Stimulated activated memory B cell treated with anti-CD40 and anti-IgM and Interleukin-4, amounts not matched to agents 10 μg/mL and 1 μg/mL and 100 μg/mL, for 72 hours (primary cell): ENCODE data around the gene CYS1.
"Not testable (repeated sequence)": the region's sequence is repeated elsewhere in the genome, so short reads cannot be mapped to it uniquely, and the experiment has no call there.

ENCODE experiments used
- ATAC-seq: fragments of 150-1000 bp; cut with Tn5 transposase; 2 replicates; pipeline ENCODE4 v1.10.0; 2021
- H3K27ac Mint-ChIP-seq: one replicate; pipeline ENCODE4 v1.8.0; 2022; ENCODE audit warnings: mild to moderate bottlenecking, mixed read lengths
- H3K27me3 Mint-ChIP-seq: one replicate; pipeline ENCODE4 v1.8.0; 2022; ENCODE audit warnings: mixed read lengths
- H3K36me3 Mint-ChIP-seq: one replicate; pipeline ENCODE4 v1.8.0; 2022; ENCODE audit warnings: mixed read lengths
- H3K4me1 Mint-ChIP-seq: one replicate; pipeline ENCODE4 v1.8.0; 2022; ENCODE audit warnings: mixed read lengths
- H3K4me3 Mint-ChIP-seq: one replicate; pipeline ENCODE4 v1.8.0; 2022; ENCODE audit warnings: mild to moderate bottlenecking, moderate library complexity, mixed read lengths
- H3K9me3 Mint-ChIP-seq: one replicate; pipeline ENCODE4 v1.8.0; 2022; ENCODE audit warnings: mixed read lengths

Gene CYS1

GRCh38 chr2:10079870-10080535, at the start of gene CYS1:
TSS of gene CYS1 (minus strand) at chr2:10080411. CDS start at chr2:10080223, 188 bp downstream.
- peaks cover 37% of the 10 kb centered on the region for H3K4me1 Mint-ChIP-seq
- H3K4me3 Mint-ChIP-seq, result peak within 1 kb of the TSS; percentile 69
- peak; percentile 61 for ATAC-seq
- H3K27ac Mint-ChIP-seq, result peak within 1 kb of the TSS; percentile 64
- no peaks in the 10 kb centered on the region for H3K9me3 Mint-ChIP-seq
- peaks cover 85% of the 10 kb centered on the region for H3K27me3 Mint-ChIP-seq
- H3K36me3 Mint-ChIP-seq, result no peaks in the 10 kb centered on the region

- H3K4me1 Mint-ChIP-seq, result no peaks in the 10 kb centered on the region
- peaks cover 7% of the 10 kb centered on the region for H3K36me3 Mint-ChIP-seq
- no peak overlapping the region for H3K4me3 Mint-ChIP-seq
- no peak for ATAC-seq
- H3K9me3 Mint-ChIP-seq, result no peaks in the 10 kb centered on the region
- peaks cover 8% of the 10 kb centered on the region for H3K27me3 Mint-ChIP-seq
- no peak overlapping the region for H3K27ac Mint-ChIP-seq
Observed at GRCh38 chr2:10129490-10129889, 49.3 kb upstream of the CYS1 start.

- Mint-ChIP-seq H3K36me3 (peaks cover 7% of the 10 kb centered on the region), H3K27me3 (peaks cover 19% of the 10 kb centered on the region), H3K4me3 (no peak overlapping the region), H3K9me3 (no peaks in the 10 kb centered on the region), H3K27ac (no peak overlapping the region), H3K4me1 (peaks cover 6% of the 10 kb centered on the region)
- no peak for ATAC-seq
Observed at GRCh38 chr2:10128420-10128819, 48.2 kb upstream of the CYS1 start.

- peaks cover 17% of the 10 kb centered on the region for H3K4me1 Mint-ChIP-seq
- H3K4me3 Mint-ChIP-seq, result no peak overlapping the region
- peaks cover 29% of the 10 kb centered on the region for H3K27me3 Mint-ChIP-seq
- peaks cover 7% of the 10 kb centered on the region for H3K36me3 Mint-ChIP-seq
- no peak overlapping the region for H3K27ac Mint-ChIP-seq
- ATAC-seq, result no peak
- no peaks in the 10 kb centered on the region for H3K9me3 Mint-ChIP-seq
Observed at GRCh38 chr2:10126632-10127026, 46.4 kb upstream of the CYS1 start.

GRCh38 chr2:10125842-10126631, 45.8 kb upstream of the CYS1 start:
- Mint-ChIP-seq H3K36me3 (peaks cover 7% of the 10 kb centered on the region), H3K9me3 (no peaks in the 10 kb centered on the region), H3K4me3 (no peak overlapping the region), H3K4me1 (peaks cover 23% of the 10 kb centered on the region), H3K27ac (no peak overlapping the region), H3K27me3 (peaks cover 29% of the 10 kb centered on the region)
- ATAC-seq, result no peak

GRCh38 chr2:10124538-10125045, 44.4 kb upstream of the CYS1 start:
- Mint-ChIP-seq H3K4me1 (peaks cover 27% of the 10 kb centered on the region), H3K36me3 (peaks cover 7% of the 10 kb centered on the region)

GRCh38 chr2:10123281-10123680, 43.1 kb upstream of the CYS1 start:
- no peaks in the 10 kb centered on the region for H3K36me3 Mint-ChIP-seq
- H3K4me1 Mint-ChIP-seq, result peaks cover 27% of the 10 kb centered on the region
- ATAC-seq, result no peak
- H3K27me3 Mint-ChIP-seq, result peaks cover 29% of the 10 kb centered on the region
- H3K27ac Mint-ChIP-seq, result peak overlapping the region; percentile 54
- H3K9me3 Mint-ChIP-seq, result no peaks in the 10 kb centered on the region
- peak overlapping the region; percentile 78 for H3K4me3 Mint-ChIP-seq

More at GRCh38 chr2:10124538-10125045, 44.4 kb upstream of the CYS1 start:
- Mint-ChIP-seq H3K4me3 (peak overlapping the region; percentile 78), H3K27ac (no peak overlapping the region), H3K9me3 (no peaks in the 10 kb centered on the region), H3K27me3 (peaks cover 29% of the 10 kb centered on the region)
- ATAC-seq, result no peak

GRCh38 chr2:10122500-10123280, 42.5 kb upstream of the CYS1 start, which contains the start of gene RRM2:
TSS of gene RRM2 (plus strand) at chr2:10122739. CDS start at chr2:10122799, 60 bp downstream.
- H3K27me3 Mint-ChIP-seq, result peaks cover 29% of the 10 kb centered on the region
- ATAC-seq, result peak; percentile 90
- peaks cover 27% of the 10 kb centered on the region for H3K4me1 Mint-ChIP-seq
- no peaks in the 10 kb centered on the region for H3K9me3 Mint-ChIP-seq
- H3K27ac Mint-ChIP-seq, result peak within 1 kb of the TSS; percentile 80
- peak within 1 kb of the TSS; percentile 96 for H3K4me3 Mint-ChIP-seq
- no peaks in the 10 kb centered on the region for H3K36me3 Mint-ChIP-seq

GRCh38 chr2:10120877-10121574, 40.8 kb upstream of the CYS1 start:
- peak overlapping the region; percentile 96 for H3K4me3 Mint-ChIP-seq
- peaks cover 27% of the 10 kb centered on the region for H3K4me1 Mint-ChIP-seq
- no peak for ATAC-seq
- no peaks in the 10 kb centered on the region for H3K36me3 Mint-ChIP-seq
- peak overlapping the region; percentile 80 for H3K27ac Mint-ChIP-seq
- peaks cover 29% of the 10 kb centered on the region for H3K27me3 Mint-ChIP-seq
- no peaks in the 10 kb centered on the region for H3K9me3 Mint-ChIP-seq

- H3K4me1 Mint-ChIP-seq, result peaks cover 27% of the 10 kb centered on the region
- peak; percentile 92 for ATAC-seq
- H3K27me3 Mint-ChIP-seq, result peaks cover 29% of the 10 kb centered on the region
- H3K27ac Mint-ChIP-seq, result peak overlapping the region; percentile 80
- peak overlapping the region; percentile 96 for H3K4me3 Mint-ChIP-seq
- no peaks in the 10 kb centered on the region for H3K36me3 Mint-ChIP-seq
- H3K9me3 Mint-ChIP-seq, result no peaks in the 10 kb centered on the region
Observed at GRCh38 chr2:10120158-10120876, 40.1 kb upstream of the CYS1 start.

GRCh38 chr2:10119601-10120157, 39.5 kb upstream of the CYS1 start:
- peak overlapping the region; percentile 80 for H3K27ac Mint-ChIP-seq
- ATAC-seq, result no peak
- H3K9me3 Mint-ChIP-seq, result no peaks in the 10 kb centered on the region
- H3K4me3 Mint-ChIP-seq, result peak overlapping the region; percentile 96
- peaks cover 27% of the 10 kb centered on the region for H3K4me1 Mint-ChIP-seq
- H3K36me3 Mint-ChIP-seq, result no peaks in the 10 kb centered on the region
- peaks cover 23% of the 10 kb centered on the region for H3K27me3 Mint-ChIP-seq

- no peaks in the 10 kb centered on the region for H3K9me3 Mint-ChIP-seq
- H3K4me1 Mint-ChIP-seq, result peaks cover 26% of the 10 kb centered on the region
- H3K36me3 Mint-ChIP-seq, result no peaks in the 10 kb centered on the region
- H3K27ac Mint-ChIP-seq, result no peak overlapping the region
- no peak overlapping the region for H3K4me3 Mint-ChIP-seq
- no peak for ATAC-seq
- H3K27me3 Mint-ChIP-seq, result peaks cover 16% of the 10 kb centered on the region
Observed at GRCh38 chr2:10119027-10119325, 38.8 kb upstream of the CYS1 start.

GRCh38 chr2:10109311-10109710, 29.1 kb upstream of the CYS1 start:
- peaks cover 8% of the 10 kb centered on the region for H3K27me3 Mint-ChIP-seq
- no peak overlapping the region for H3K4me3 Mint-ChIP-seq
- H3K4me1 Mint-ChIP-seq, result no peaks in the 10 kb centered on the region
- peaks cover 14% of the 10 kb centered on the region for H3K36me3 Mint-ChIP-seq
- peaks cover 7% of the 10 kb centered on the region for H3K9me3 Mint-ChIP-seq
- no peak for ATAC-seq
- no peak overlapping the region for H3K27ac Mint-ChIP-seq

GRCh38 chr2:10104906-10105305, 24.7 kb upstream of the CYS1 start:
- ATAC-seq, H3K9me3 Mint-ChIP-seq, H3K4me1 Mint-ChIP-seq: not testable (repeated sequence)

More at GRCh38 chr2:10104906-10105305, 24.7 kb upstream of the CYS1 start:
- H3K4me3 Mint-ChIP-seq, H3K27ac Mint-ChIP-seq, H3K27me3 Mint-ChIP-seq: not testable (repeated sequence)
- H3K36me3 Mint-ChIP-seq, result peaks cover 14% of the 10 kb centered on the region
